Measurements from ENCODE around the gene GET3. TPM values are rescaled to one million over a fixed set of nuclear protein-coding genes. Genes with fewer than 3 reads are reported as not detected.

GET3 gene
- total and polyA plus RNA-seq, 2 of the 13 experiments (the other 11 are each of a cell fraction or from before 2014, with no cell fraction given), result 57.7 to 59.4 TPM

DNA sequence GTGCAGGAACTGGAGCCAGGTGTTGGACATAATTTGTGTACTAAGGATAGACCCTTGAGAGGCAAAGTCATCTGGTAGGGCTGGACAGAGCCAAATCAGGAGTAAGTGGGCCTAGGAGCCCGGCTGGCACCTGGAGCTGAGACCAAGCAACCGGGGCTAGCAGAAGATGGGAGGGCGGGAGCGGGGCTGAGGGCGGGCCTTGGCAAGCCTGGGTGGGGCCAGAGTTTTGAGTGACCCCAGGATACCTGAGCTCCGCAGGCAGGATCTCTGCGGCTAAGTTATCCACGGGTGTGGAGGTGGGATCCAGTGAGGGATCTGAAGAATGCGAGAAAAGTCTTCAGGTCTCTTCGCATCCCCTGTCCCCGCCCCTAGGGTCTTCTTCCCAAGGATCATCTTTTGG lies 29.9 kb downstream of the GET3 start (continued):
- TF ChIP-seq, protein P1, sequence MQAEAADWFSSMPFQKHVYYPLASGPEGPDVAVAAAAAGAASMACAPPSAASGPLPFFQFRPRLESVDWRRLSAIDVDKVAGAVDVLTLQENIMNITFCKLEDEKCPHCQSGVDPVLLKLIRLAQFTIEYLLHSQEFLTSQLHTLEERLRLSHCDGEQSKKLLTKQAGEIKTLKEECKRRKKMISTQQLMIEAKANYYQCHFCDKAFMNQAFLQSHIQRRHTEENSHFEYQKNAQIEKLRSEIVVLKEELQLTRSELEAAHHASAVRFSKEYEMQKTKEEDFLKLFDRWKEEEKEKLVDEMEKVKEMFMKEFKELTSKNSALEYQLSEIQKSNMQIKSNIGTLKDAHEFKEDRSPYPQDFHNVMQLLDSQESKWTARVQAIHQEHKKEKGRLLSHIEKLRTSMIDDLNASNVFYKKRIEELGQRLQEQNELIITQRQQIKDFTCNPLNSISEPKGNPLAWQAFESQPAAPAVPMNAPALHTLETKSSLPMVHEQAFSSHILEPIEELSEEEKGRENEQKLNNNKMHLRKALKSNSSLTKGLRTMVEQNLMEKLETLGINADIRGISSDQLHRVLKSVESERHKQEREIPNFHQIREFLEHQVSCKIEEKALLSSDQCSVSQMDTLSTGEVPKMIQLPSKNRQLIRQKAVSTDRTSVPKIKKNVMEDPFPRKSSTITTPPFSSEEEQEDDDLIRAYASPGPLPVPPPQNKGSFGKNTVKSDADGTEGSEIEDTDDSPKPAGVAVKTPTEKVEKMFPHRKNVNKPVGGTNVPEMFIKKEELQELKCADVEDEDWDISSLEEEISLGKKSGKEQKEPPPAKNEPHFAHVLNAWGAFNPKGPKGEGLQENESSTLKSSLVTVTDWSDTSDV (CRISPR knock-in tag; IDR thresholded peaks at IDR 0.05), result no peak
- no peak for TF ChIP-seq ZNF274 (CRISPR knock-in tag; IDR thresholded peaks at IDR 0.05)
- TF ChIP-seq NR2F2 (IDR thresholded peaks at IDR 0.05; ENCODE audit: borderline replicate concordance, low read depth), result no peak
- no peak for TF ChIP-seq ZNF644 (CRISPR knock-in tag; IDR thresholded peaks at IDR 0.05; ENCODE audit: low read depth)
- TF ChIP-seq ZNF430 (CRISPR knock-in tag; IDR thresholded peaks at IDR 0.05), result no peak
- no peak for TF ChIP-seq ZNF546 (CRISPR knock-in tag; conservative IDR thresholded peaks at IDR 0.05)

DNA sequence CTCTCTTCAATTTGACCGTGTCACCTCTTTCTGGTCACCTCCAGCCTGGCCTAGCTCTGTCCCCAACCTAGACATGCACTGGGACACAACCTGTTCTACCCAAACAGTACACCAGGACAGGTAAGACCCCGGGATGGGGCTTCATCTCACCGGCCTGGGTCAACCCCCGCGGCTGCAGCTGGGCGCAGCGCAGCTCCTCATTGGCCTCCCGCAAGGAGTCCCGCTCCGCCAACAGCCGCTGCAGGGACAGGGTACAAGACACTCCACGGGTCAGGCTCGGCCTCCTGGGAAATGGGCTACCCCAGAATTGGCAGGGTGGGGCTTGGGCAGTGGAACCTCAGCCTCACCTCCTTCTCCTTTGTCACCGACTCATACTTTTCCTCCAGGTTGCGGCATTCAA lies 30.4 kb downstream of the GET3 start:
- Histone ChIP-seq H3K79me2 (ENCODE audit: insufficient read depth, low read length) (no peaks in the 10 kb centered on the region), H3K27ac (ENCODE audit: extremely low read length, insufficient read depth, low read length) (no peak overlapping the region), H3K4me3 (replicated peaks in 1 of 3; ENCODE audit: insufficient read depth in 1 of 3, low read depth in 2 of 3, low read length in 3 of 3) (no peak overlapping the region), H3K9ac (ENCODE audit: insufficient read depth, low read depth, low read length) (no peak overlapping the region), H2AFZ (ENCODE audit: low read length) (no peak overlapping the region), H3K4me1 (ENCODE audit: insufficient read depth, low read length) (0 out of 2 replicates have a peak, but pooled peaks cover 4% of the 10 kb centered on the region), H3K27me3 (ENCODE audit: control insufficient read depth in 1 of 2, insufficient read depth in 2 of 2, low read length in 2 of 2) (no peaks in the 10 kb centered on the region), H3K4me2 (ENCODE audit: low read depth, low read length) (no peak overlapping the region), H4K20me1 (ENCODE audit: insufficient read depth, low read length) (no peaks in the 10 kb centered on the region), H3K36me3 (replicated peaks in 1 of 2; ENCODE audit: control insufficient read depth in 1 of 2, insufficient read depth in 2 of 2, low read length in 2 of 2) (0 out of 5 replicates have a peak, but pooled peaks cover 0 to 1% of the 10 kb centered on the region in 2 experiments), H3K9me3 (ENCODE audit: low read length) (no peaks in the 10 kb centered on the region)
- intact Hi-C loops (cut with micrococcal nuclease; ENCODE audit: unreplicated experiment), result loop anchor here (2.0 kb wide), 1 partner anchor 81 kb away; no protein-coding TSS in a partner anchor
- WGBS (ENCODE audit: low lambda C conversion rate), result 95% methylated on average over 15 of the region's 15 CpGs
- ChIA-PET CTCF (ENCODE audit: low intra/inter-chr PET ratio, low total read pairs) (no interaction called here), POLR2A (interaction anchor here (2.4 kb wide), 1 partner anchor 25 kb away, joined by 31 read pairs; the partner anchor contains the start of gene JUNB)
- BruUV-seq (replicated peaks), result no TSS peak
- ATAC-seq (no peak), FAIRE-seq (no peak), DNase-seq (ENCODE audit: low spot score) (no peak)
- in situ Hi-C loops (cut with HindIII; ENCODE audit: extremely low pct_ligation_motif_present, low pct_unique_long_range_greater_than_20kb), result loop anchor here (5.0 kb wide), 1 partner anchor 35 kb away; the partner anchor contains the start of genes PRDX2 and THSD8
- TF ChIP-seq, protein P2, sequence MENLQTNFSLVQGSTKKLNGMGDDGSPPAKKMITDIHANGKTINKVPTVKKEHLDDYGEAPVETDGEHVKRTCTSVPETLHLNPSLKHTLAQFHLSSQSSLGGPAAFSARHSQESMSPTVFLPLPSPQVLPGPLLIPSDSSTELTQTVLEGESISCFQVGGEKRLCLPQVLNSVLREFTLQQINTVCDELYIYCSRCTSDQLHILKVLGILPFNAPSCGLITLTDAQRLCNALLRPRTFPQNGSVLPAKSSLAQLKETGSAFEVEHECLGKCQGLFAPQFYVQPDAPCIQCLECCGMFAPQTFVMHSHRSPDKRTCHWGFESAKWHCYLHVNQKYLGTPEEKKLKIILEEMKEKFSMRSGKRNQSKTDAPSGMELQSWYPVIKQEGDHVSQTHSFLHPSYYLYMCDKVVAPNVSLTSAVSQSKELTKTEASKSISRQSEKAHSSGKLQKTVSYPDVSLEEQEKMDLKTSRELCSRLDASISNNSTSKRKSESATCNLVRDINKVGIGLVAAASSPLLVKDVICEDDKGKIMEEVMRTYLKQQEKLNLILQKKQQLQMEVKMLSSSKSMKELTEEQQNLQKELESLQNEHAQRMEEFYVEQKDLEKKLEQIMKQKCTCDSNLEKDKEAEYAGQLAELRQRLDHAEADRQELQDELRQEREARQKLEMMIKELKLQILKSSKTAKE (CRISPR knock-in tag; IDR thresholded peaks at IDR 0.05; ENCODE audit: borderline replicate concordance), result no peak
- TF ChIP-seq, protein P3, sequence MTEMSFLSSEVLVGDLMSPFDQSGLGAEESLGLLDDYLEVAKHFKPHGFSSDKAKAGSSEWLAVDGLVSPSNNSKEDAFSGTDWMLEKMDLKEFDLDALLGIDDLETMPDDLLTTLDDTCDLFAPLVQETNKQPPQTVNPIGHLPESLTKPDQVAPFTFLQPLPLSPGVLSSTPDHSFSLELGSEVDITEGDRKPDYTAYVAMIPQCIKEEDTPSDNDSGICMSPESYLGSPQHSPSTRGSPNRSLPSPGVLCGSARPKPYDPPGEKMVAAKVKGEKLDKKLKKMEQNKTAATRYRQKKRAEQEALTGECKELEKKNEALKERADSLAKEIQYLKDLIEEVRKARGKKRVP (CRISPR knock-in tag; IDR thresholded peaks at IDR 0.05), result no peak

Data from HepG2 (cell line).